NCI-H146 (cell line): ENCODE results near the gene KLK3.
A peak's percentile ranks its signal among the peaks of the same experiment; 100 is the strongest.
"Not testable (repeated sequence)": the region's sequence is repeated elsewhere in the genome, so short reads cannot be mapped to it uniquely, and the experiment has no call there.

Experiments
- DNase-seq: peaks from one replicate; lab custom pipeline; 2025; lab: John Stamatoyannopoulos, UW

KLK3 gene

DNA sequence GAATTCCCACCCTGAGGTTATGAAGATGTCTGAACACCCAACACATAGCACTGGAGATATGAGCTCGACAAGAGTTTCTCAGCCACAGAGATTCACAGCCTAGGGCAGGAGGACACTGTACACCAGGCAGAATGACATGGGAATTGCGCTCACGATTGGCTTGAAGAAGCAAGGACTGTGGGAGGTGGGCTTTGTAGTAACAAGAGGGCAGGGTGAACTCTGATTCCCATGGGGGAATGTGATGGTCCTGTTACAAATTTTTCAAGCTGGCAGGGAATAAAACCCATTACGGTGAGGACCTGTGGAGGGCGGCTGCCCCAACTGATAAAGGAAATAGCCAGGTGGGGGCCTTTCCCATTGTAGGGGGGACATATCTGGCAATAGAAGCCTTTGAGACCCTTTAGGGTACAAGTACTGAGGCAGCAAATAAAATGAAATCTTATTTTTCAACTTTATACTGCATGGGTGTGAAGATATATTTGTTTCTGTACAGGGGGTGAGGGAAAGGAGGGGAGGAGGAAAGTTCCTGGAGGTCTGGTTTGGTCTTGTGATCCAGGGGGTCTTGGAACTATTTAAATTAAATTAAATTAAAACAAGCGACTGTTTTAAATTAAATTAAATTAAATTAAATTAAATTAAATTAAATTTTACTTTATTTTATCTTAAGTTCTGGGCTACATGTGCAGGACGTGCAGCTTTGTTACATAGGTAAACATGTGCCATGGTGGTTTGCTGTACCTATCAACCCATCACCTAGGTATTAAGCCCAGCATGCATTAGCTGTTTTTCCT is 7.0 kb downstream of the KLK3 start:
- no peak for DNase-seq

DNA sequence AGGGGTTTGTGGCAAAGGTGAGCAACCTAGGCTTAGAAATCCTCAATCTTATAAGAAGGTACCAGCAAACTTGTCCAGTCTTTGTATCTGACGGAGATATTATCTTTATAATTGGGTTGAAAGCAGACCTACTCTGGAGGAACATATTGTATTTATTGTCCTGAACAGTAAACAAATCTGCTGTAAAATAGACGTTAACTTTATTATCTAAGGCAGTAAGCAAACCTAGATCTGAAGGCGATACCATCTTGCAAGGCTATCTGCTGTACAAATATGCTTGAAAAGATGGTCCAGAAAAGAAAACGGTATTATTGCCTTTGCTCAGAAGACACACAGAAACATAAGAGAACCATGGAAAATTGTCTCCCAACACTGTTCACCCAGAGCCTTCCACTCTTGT is 14.8 kb downstream of the KLK3 start:
- DNase-seq, result no peak

DNA sequence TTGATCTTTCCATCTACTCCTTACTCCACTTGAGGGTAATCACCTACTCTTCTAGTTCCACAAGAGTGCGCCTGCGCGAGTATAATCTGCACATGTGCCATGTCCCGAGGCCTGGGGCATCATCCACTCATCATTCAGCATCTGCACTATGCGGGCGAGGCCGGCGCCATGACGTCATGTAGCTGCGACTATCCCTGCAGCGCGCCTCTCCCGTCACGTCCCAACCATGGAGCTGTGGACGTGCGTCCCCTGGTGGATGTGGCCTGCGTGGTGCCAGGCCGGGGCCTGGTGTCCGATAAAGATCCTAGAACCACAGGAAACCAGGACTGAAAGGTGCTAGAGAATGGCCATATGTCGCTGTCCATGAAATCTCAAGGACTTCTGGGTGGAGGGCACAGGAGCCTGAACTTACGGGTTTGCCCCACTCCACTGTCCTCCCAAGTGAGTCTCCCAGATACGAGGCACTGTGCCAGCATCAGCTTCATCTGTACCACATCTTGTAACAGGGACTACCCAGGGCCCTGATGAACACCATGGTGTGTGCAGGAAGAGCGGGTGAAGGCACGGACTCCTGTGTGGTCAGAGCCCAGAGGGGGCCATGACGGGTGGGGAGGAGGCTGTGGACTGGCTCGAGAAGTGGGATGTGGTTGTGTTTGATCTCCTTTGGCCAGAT is 15.8 kb downstream of the KLK3 start:
- peak; percentile 88 for DNase-seq

DNA sequence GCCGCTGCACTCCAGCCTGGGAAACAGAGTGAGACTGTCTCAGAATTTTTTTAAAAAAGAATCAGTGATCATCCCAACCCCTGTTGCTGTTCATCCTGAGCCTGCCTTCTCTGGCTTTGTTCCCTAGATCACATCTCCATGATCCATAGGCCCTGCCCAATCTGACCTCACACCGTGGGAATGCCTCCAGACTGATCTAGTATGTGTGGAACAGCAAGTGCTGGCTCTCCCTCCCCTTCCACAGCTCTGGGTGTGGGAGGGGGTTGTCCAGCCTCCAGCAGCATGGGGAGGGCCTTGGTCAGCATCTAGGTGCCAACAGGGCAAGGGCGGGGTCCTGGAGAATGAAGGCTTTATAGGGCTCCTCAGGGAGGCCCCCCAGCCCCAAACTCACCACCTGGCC is 18.3 kb downstream of the KLK3 start, which contains the start of gene KLK2:
KLK2 (plus strand) TSS at position 384 of the 400 bp plus-strand sequence. CDS start 35 bp downstream, outside the sequence.
- no peak for DNase-seq

DNA sequence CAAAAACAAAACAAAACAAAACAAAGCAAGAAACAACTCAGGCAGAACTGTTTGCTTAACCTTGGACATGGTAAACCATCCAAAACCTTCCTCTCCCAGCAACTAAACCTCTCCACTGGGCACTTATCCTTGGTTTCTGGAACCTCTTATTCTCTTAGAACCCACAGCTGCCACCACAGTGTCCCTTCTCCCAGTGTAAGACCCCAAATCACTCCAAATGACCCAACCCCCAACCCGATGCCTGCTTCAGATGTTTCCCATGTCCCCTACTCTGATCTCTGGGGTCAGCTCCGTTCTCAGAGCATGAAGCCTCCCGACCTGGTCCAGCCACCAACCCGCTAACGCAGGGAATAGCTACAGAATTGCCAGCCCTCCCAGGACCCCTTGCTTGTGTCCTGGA is 19.5 kb downstream of the KLK3 start:
- no peak for DNase-seq

DNA sequence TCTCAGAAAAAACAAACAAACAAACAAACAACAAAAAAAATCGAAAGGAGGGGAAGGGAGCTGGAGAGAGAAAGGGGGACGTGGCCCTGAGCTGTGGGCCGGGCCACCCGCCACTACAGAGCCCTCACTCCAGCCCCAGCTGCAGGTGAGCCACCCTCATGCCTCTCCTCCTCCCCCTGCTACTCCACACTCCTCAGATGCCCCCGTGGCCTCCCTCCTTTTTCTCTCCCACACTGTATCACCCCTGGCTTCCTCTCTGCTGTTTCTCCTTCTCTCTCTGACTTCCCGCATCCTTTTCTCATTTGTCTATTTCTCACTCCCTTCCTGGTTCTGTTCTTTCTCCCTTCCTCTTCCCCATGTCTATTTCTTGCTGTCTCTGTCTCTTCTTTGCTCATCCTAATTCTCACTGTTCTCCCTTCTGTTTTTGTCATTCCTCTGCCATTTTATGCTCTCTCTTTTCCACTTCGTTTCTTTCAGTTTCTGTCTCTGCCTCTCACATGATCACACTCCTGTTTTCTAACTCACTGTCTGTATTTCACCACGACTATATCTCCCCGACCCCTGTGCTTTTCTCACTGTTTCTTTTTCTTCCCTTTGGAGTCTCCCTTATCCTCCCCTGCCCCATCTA is 21.2 kb downstream of the KLK3 start:
- no peak for DNase-seq

DNA sequence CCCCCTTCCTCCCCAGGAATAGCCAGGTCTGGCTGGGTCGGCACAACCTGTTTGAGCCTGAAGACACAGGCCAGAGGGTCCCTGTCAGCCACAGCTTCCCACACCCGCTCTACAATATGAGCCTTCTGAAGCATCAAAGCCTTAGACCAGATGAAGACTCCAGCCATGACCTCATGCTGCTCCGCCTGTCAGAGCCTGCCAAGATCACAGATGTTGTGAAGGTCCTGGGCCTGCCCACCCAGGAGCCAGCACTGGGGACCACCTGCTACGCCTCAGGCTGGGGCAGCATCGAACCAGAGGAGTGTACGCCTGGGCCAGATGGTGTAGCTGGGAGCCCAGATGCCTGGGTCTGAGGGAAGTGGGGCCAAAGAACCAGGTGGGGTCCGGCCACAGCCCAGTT is 21.7 kb downstream of the KLK3 start:
- DNase-seq, result no peak

DNA sequence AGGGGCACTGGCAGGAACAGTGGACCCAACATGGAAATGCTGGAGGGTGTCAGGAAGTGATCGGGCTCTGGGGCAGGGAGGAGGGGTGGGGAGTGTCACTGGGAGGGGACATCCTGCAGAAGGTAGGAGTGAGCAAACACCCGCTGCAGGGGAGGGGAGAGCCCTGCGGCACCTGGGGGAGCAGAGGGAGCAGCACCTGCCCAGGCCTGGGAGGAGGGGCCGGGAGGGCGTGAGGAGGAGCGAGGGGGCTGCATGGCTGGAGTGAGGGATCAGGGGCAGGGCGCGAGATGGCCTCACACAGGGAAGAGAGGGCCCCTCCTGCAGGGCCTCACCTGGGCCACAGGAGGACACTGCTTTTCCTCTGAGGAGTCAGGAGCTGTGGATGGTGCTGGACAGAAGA is 22.6 kb downstream of the KLK3 start:
- DNase-seq, result peak; percentile 94

DNA sequence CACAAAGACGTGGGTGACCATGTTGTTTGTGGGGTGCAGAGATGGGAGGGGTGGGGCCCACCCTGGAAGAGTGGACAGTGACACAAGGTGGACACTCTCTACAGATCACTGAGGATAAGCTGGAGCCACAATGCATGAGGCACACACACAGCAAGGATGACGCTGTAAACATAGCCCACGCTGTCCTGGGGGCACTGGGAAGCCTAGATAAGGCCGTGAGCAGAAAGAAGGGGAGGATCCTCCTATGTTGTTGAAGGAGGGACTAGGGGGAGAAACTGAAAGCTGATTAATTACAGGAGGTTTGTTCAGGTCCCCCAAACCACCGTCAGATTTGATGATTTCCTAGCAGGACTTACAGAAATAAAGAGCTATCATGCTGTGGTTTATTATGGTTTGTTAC is 24.1 kb downstream of the KLK3 start:
- no peak for DNase-seq

DNA sequence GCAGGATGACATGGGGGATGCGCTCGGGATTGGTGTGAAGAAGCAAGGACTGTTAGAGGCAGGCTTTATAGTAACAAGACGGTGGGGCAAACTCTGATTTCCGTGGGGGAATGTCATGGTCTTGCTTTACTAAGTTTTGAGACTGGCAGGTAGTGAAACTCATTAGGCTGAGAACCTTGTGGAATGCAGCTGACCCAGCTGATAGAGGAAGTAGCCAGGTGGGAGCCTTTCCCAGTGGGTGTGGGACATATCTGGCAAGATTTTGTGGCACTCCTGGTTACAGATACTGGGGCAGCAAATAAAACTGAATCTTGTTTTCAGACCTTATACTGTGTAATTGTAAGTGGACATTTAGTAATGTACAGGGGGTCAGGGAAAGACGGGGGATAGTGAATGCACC is 25.5 kb downstream of the KLK3 start:
- DNase-seq, result no peak

DNA sequence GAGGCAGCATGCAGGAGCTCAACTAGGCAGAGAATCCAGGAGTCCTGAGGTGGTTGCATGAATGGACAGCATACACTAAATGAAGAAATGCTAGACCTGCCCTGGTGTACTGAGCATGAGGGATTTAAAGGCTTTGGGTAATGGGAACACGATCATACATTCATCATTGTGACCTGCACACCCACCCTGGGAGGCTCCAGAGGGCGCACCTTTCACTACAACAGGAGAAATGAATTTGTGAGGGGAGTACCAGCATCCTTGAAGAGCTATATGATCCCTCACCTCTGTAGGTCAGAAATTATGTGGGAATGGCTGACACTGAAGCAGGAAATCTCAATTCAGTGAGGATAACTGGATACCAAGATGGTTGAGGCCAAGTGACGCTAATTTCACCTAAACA is 27.5 kb downstream of the KLK3 start:
- no peak for DNase-seq

DNA sequence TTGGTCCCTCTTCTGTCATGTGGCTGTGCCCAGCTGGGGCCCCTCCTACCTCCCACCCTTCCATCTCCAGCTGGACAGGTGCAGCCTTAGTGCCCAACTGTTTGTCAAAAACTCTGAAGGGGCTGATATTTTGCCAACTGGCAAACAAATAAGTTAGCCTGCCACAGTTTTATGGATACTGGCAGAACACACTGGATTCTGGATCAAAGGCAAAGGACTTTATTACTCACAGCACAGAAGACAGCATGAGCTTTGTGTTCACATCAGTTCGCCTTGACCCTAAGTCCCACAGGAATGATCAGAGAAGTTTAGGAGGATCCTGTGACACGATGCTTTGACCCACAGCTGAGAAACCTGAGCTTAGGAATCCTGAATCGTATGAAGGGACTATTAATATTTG is 34.9 kb downstream of the KLK3 start:
- DNase-seq, result no peak

DNA sequence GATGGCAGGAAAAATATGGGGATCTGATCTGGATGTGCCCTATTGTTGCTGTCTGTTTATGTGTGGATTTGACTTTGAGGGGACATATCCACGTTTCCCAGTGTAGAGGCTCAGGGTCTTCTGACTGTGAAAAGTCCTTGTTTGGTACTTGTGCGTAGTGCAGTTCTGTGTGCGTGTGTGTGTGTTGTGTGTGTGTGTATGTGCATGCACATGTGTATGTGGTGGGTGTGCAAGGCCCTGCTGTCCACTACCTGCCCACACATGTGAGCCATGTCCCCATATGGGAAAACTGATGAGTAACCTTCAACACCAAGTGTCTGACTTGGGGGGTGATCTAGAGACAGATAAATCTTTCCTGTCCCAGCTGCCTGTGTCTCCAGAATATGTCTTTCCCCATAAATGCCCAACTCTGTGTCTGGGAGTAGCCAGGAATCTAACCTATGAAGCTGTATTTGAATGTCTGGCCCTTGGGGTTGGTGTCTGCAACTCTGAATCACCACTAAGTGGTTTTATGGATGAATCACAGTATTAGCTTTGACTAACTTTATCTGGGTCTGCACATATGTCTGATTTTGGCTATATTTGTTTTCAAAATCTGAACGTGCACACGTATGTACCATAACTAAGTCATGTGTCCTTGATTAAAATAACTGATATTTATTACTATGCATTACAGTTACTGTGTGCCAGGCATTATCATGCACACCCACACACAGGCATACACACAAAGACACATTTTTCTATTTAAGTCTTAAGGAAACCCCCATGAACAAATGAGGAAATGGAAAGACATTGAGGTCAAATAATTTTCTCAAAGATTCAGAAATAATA is 35.9 kb downstream of the KLK3 start:
- no peak for DNase-seq

DNA sequence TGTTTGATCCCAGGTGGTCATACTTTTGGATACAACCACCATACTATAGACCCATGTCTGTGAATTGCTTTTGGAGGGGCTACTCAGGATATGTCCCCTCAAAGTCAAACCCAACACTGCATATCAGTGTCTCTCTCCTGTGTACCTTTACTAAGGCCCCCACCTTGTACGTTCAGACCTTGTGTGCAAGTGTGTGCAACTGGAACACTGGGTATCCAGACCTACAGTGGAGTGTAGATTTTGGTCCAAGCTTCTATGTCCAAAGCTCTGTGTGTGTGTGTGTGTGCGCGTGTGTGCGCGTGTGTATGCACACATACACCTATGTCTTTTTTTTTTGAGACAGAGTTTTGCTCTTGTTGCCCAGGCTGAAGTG is 36.5 kb downstream of the KLK3 start:
- no peak for DNase-seq

DNA sequence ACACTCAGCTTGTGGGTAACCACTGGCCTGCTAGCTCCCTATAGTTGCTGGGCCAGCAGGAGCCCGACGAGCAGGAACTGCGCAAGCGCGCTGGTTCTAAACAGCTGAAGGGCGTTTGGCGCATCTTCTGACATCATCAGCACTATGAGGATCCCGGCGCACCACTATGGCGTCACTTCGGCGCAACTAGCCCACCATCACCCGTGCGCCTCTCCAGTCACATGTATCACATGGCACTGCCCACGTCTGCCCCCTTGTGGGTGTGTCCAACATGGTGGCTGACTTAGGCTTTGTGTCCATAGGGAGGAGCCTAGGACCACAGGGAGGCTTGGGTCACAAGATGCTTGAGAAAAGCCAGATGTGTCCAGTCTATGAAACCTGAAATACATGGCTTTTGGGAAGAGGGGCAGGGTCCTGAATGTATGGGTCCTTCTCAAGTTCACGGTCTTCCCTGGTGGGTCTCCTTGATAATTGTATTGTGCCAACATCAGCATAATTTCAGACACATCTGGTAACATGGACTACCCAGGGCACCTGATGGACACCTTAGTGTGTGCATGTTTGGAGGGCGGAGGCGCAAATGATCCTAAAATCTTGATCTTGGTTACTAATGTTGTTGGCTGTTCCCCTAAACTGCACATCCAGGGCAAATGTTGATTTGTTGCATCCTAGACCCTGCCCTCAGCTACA is 38.5 kb downstream of the KLK3 start:
- DNase-seq, result peak; percentile 54

DNA sequence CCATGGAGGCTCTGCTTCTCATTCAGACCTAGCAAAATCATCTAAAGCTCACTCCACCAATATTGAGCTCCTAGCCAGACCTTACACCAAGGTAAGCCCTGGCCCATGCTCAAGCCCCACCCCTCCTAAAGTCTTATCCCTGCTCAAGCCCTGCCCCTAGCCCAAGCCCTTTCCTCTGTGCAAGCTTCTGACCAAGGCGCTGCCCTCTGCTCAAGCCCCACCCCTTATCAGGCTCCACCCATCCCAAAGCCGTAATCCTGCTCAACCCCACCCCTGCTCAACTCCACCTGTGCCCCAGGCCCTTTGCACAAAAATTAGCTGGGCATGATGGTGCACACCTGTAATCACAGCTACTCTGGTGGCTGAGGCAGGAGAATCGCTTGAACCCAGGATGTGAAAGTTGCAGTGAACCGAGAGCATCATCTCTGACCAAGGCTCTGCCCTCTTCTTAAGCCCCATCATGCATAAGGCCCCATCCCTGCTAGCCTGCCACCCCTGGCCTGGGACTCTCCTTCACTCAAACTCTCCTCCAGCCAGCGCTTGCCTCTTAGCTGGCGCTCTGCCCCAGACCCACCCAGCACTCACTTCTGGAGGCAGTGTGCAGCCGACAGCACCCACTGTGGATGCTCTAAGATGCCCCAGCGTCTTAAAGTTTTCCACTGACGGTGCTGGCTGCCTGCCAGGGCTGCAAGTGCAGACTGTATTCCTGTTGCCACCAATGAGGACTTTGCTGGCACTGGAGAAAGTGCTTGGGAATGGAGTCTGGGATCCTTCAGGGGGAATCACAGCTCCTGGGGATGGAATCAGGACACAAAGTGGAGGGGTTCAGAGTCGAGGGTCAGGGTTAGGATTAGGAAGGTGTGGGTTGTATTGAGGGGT is 40.0 kb downstream of the KLK3 start:
- no peak for DNase-seq

DNA sequence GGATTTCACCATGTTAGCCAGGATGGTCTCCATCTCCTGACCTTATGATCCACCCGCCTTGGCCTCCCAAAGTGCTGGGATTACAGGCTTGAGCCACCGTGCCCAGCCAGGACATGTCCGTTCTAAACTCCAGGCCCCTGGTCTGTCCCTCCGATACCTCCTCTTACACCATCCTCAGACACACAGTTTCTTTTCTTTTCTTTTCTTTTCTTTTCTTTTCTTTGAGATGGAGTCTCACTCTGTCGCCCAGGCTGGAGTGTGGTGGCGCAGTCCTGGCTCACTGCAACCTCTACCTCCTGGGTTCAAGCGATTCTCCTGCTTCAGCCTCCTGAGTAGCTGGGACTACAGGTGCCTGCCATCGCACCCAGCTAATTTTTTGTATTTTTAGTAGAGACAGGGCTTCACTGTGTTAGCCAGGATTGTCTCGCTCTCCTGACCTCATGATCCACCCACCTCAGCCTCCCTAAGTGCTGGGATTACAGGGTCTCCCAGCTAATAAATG is 41.4 kb downstream of the KLK3 start:
- not testable (repeated sequence) for DNase-seq

DNA sequence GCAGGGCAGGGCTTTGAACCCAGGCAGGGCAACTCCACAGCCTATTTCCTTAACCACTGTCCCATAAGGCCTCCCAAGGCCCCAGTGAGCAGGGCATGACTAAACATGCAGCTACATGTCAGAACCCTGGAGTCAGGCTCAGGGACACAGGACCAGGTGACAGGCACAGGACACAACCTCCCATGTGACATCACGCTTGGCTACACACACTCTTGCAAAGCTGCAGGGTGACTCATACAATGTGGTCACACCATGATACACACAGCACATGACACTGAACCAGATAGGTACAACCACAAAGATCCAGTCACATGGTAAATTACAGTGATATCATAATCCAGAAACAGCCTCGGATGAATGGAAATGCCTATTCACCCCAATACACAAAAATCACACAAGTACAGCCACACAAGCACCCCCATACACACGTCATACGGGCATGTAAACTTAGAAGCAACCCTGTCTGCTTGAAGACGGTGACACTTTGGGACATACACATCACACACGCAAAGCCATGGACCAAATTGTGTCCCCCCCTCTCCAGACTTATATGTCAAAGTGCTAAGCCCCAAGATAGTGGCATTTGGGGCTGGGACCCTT is 42.0 kb downstream of the KLK3 start:
- DNase-seq, result peak; percentile 61

DNA sequence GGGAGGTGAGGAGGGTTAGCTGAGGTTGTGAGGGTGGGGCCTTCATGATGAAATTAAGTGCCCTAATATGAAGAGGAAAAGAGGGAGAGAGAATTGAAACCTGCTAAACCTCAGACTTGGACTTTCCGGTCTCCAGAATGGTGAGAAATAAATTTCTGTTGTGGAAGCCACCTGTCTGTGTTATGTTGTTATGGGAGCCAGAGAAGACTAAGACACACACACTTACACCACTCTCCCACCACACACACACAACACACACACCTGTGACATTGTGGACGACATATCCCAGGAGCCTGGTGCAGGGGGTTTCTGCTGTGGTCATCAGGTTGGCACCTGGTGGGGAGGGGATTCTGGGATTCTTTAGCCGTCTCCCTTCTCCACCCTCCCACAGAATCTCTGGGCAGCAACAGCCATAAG is 42.5 kb downstream of the KLK3 start:
- no peak for DNase-seq

DNA sequence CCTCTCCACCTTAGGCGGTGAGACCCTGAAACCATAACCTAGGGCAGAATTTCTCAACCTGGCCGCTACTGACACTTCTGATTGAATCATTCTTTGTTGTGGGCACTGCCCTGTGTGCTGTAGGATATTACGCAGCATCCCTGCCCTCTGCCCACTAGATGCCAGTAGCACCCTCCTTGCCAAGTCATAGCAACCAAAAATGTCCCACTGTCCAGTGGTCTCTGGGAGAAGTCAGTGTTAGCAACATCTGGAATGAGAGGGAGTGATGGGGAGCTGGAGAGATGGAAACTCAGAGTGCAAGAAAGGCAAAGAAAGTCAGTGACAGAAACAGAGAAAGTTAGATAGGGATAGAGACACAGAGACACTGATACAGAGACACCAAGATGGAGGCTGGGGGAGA is 42.9 kb downstream of the KLK3 start:
- DNase-seq, result no peak
